Left lung (tissue), 10 donors: ENCODE data around the gene MTERF4. TPM values are rescaled to one million over a fixed set of nuclear protein-coding genes. Genes with fewer than 3 reads are reported as not detected.

Source experiments
- ATAC-seq: fragments of 200-7000 bp; cut with Tn5 transposase; one replicate; pipeline ENCODE4 v1.9.1; 2020; ENCODE audit warnings: moderate library complexity
- DNase-seq, 4 donors: peaks; one replicate each; pipeline ENCODE4 v3.0.0-alpha.2; 2013 to 2020
- H3K27ac ChIP-seq, 2 donors: fragments of 200-600 bp; sonication (generic) in 1 of 2; one replicate each; pipeline versions ENCODE4 v1.5.0 to v1.8.0; 2020 to 2021
- H3K27me3 ChIP-seq, 2 donors: fragments of 200-600 bp; sonication (generic) in 1 of 2; one replicate each; pipeline versions ENCODE4 v1.5.0 to v1.8.0; 2020 to 2021
- H3K36me3 ChIP-seq, 2 donors: fragments of 200-600 bp; sonication (generic) in 1 of 2; one replicate each; pipeline versions ENCODE4 v1.5.0 to v1.8.0; 2020 to 2021
- H3K4me1 ChIP-seq, 2 donors: fragments of 200-600 bp; one replicate each; pipeline ENCODE4 v1.8.0; 2021
- H3K4me3 ChIP-seq, 2 donors: fragments of 200-600 bp; sonication (generic) in 1 of 2; one replicate each; pipeline versions ENCODE4 v1.5.0 to v1.8.0; 2020 to 2021; ENCODE audit warnings: mild to moderate bottlenecking in 1 of 2
- H3K9me3 ChIP-seq, 2 donors: fragments of 200-600 bp; sonication (generic) in 1 of 2; one replicate each; pipeline versions ENCODE4 v1.5.0 to v1.8.0; 2020 to 2021
- intact Hi-C, 2 donors: fragments of 100-400 bp; cut with DNase I; formaldehyde crosslinking; loops; one replicate each; pipeline versions ENCODE4 v1.11.2 to v1.14.2; 2022
- polyA plus RNA-seq, 6 donors: library from polyadenylated mRNA; unstranded; fragments of 120-200 nt; gene quantifications; one replicate each; pipeline ENCODE4 v1.2.1, GENCODE V29; 2013; ENCODE audit not compliant: insufficient read length in 6 of 6
- total RNA-seq, 2 donors: library from RNA; stranded (reverse); fragmentation: NEBNext Ultra II Directional; extraction: Animal tissue kit (Norgen Biotek cat#: 25700); gene quantifications; one replicate each; pipeline ENCODE4 v1.2.1, GENCODE V29; 2021
- TF ChIP-seq, protein P1 (sequence below), 2 donors: fragments of 200-600 bp; sonication (generic) in 1 of 2; IDR thresholded peaks; one replicate each; pipeline versions ENCODE4 v1.5.0 to v1.8.0; 2021; ENCODE audit warnings: antibody characterized with exemption in 2 of 2
- donor health status: DM: no; HTN: yes; CAD: no.
- donor health status: DM: no; HTN: no; CAD: no.

Gene MTERF4
- total and polyA plus RNA-seq, 8 donors, result 24.9 to 101 (median 85.1) TPM

DNA sequence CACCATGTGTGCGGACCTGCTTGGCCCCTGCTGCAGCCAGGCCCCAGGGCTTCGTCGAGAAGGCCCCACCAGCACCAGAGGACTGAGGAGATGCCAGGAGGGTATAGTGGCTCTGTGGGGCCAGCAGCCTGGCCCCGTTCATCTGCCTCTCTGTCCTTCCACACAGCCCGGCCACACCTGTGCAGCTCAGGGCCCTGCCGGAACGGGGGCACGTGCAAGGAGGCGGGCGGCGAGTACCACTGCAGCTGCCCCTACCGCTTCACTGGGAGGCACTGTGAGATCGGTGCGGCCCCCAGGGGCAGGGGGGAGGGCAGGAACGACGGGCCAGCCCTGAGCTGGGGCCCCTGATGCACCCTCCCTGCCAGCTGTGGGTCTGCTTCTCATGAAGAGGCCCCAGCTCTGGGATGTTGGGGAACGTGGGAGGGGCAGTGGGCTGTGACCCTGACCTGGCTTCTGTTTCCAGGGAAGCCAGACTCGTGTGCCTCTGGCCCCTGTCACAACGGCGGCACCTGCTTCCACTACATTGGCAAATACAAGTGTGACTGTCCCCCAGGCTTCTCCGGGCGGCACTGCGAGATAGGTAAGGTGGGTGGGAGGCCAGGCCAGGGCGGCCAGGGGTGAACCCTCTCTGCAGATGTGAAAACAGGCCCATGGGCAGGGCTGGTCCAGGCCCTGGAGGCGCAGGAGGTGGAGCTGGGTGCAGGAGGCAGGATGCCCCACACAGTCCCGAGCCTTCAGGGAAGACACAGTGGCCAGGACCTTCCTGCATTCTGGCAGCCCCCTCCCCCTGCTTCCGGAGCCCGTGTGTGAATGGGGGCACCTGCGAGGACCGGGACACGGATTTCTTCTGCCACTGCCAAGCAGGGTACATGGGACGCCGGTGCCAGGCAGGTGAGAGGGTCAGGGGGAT, 50.3 kb downstream of the MTERF4 start:
- H3K4me1 ChIP-seq, result no peaks in the 10 kb centered on the region
- no peak overlapping the region for H3K27ac ChIP-seq
- no peak overlapping the region for H3K4me3 ChIP-seq
- DNase-seq, result peak in 1 of 4 donors; percentile 63
- ATAC-seq, result no peak
- TF ChIP-seq, protein P1, sequence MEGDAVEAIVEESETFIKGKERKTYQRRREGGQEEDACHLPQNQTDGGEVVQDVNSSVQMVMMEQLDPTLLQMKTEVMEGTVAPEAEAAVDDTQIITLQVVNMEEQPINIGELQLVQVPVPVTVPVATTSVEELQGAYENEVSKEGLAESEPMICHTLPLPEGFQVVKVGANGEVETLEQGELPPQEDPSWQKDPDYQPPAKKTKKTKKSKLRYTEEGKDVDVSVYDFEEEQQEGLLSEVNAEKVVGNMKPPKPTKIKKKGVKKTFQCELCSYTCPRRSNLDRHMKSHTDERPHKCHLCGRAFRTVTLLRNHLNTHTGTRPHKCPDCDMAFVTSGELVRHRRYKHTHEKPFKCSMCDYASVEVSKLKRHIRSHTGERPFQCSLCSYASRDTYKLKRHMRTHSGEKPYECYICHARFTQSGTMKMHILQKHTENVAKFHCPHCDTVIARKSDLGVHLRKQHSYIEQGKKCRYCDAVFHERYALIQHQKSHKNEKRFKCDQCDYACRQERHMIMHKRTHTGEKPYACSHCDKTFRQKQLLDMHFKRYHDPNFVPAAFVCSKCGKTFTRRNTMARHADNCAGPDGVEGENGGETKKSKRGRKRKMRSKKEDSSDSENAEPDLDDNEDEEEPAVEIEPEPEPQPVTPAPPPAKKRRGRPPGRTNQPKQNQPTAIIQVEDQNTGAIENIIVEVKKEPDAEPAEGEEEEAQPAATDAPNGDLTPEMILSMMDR (IDR thresholded peaks at IDR 0.05), result no peak
- no peaks in the 10 kb centered on the region for H3K27me3 ChIP-seq
- intact Hi-C loops, result no loop called here
- H3K36me3 ChIP-seq, result peaks cover 0 to 46% of the 10 kb centered on the region in 2 donors
- H3K9me3 ChIP-seq, result no peaks in the 10 kb centered on the region

DNA sequence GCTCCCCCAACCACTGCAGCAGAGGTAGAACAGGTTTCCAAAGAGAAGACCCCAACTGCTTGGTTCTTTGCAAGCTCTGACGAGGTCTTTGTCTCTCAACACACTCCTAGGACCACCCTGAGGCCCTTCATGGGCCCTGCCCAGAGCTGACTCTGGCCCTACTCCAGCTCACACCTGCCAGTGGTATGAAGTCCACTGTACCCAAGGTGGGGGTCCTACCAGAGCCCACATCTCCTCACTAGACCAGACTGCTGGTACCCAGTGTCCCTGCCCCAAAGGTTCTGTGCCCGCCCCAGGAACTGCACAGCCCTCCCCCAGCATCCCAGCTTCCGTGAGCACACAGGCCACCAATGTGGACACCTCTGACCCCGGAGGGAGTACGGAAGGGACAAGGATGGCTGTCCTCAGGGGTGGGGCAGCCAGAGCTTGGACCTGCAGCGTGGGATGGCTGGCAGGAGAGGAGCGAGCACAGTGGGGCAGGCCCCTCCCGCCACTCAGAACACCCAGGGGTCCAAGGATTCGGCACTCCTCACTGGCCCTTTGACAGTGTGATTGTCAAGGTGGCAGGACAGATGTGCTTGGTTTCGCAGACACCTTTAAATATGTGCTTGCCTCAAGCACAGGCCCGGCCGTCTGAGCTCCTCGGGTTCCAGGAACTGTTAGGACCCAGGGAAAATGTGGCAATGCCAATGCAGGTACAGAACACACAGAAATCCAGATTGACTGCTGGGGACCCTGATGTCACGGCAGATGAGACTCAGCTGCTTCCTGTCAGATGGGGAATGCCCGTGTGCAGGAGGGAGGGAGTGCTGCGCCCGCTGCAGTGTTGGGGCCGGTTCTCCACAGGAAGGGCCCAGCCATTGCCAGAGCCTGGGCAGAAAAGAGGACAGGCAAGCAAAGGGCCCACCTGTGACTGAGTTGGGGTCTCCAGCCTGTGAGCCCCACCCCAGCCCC, 51.2 kb downstream of the MTERF4 start:
- Histone ChIP-seq H3K27me3 (no peaks in the 10 kb centered on the region), H3K9me3 (no peaks in the 10 kb centered on the region), H3K27ac (no peak overlapping the region), H3K4me3 (no peak overlapping the region), H3K4me1 (no peaks in the 10 kb centered on the region), H3K36me3 (peaks cover 0 to 46% of the 10 kb centered on the region in 2 donors)
- intact Hi-C loops, result no loop called here
- no peak for DNase-seq
- TF ChIP-seq, protein P1 (IDR thresholded peaks at IDR 0.05), result no peak
- ATAC-seq, result no peak

DNA sequence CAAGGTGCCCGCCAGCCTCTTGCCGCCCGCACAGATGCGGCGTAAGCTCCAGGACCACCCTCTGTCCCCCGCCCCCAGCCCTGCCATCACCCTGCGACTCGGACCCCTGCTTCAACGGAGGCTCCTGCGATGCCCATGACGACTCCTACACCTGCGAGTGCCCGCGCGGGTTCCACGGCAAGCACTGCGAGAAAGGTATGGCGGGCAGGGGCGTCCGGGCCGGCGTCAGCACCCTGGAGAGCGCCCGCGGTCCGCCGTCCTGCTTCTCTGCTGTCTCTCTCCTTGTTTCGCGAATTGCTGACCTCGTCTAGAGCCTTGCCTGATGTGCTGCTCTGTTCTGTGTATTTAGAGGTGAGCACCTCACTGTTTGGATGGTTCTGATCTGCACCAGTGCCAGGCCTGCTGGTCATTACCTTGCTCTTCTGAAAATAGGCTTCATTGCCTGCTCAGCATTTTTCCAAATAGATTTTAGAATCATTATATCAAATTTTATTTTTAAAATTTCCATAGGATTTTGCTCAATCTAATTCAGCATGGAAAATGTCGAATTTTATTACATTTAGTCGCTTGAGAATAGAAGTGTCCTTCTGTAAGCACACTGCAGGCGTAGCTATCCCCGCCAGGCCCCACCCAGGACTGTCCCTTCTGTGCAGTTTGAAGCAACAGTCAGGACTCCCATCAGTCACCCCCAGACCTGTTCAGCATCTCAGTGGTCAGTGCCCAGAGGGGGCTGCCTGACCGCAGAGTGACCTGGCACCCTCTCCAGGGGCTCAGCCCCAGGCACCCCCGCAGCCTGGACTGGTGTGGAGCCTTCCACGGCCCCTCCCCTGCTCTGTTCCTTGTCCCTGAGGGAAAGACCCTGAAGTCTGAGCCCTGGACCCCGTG, 52.1 kb downstream of the MTERF4 start:
- Histone ChIP-seq H3K27ac (no peak overlapping the region), H3K9me3 (no peaks in the 10 kb centered on the region), H3K4me1 (no peaks in the 10 kb centered on the region), H3K27me3 (no peaks in the 10 kb centered on the region), H3K4me3 (no peak overlapping the region), H3K36me3 (peaks cover 0 to 46% of the 10 kb centered on the region in 2 donors)
- TF ChIP-seq, protein P1 (IDR thresholded peaks at IDR 0.05), result no peak
- ATAC-seq, result no peak
- intact Hi-C loops, result no loop called here
- DNase-seq, result peak in 1 of 4 donors; percentile 72

DNA sequence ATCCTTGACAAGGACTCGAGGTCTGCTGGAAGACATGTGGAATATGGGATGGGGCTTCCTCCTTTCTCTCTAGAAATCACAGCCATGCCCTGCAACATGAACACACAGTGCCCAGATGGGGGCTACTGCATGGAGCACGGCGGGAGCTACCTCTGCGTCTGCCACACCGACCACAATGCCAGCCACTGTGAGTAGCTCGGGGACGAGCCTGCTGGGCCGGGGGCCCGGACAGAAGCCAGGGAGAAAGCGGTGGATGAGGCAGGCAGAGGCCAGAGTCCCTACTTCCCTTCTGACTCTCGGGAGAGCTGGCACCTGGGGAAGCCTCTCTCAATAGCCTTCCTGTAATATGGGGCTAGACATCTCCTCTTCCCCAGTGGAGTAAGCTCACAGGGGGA, 53.1 kb downstream of the MTERF4 start:
- ATAC-seq (no peak), DNase-seq (no peak)
- no peaks in the 10 kb centered on the region for H3K9me3 ChIP-seq
- H3K4me3 ChIP-seq, result no peak overlapping the region
- H3K27ac ChIP-seq, result no peak overlapping the region
- H3K4me1 ChIP-seq, result no peaks in the 10 kb centered on the region
- H3K27me3 ChIP-seq, result no peaks in the 10 kb centered on the region
- H3K36me3 ChIP-seq, result peaks cover 0 to 46% of the 10 kb centered on the region in 2 donors
- TF ChIP-seq, protein P1 (IDR thresholded peaks at IDR 0.05), result no peak
- intact Hi-C loops, result no loop called here
